VCaP (cell line): ENCODE results near the gene LVRN.

ENCODE experiments used
- H3K27ac ChIP-seq: fragments of 450-650 bp; 2 replicates; pipeline ENCODE4 v1.5.1; 2017
- CTCF ChIP-seq: fragments of 450-650 bp; conservative IDR thresholded peaks from 2 replicates; pipeline ENCODE4 v1.5.1; 2017; ENCODE audit warnings: mild to moderate bottlenecking, moderate library complexity

LVRN gene

GRCh38 chr5:115985802-115986757 is 23.8 kb downstream of the LVRN start:
- H3K27ac ChIP-seq, result no peak overlapping the region
- TF ChIP-seq CTCF, result no peak

GRCh38 chr5:115988002-115988401 is 25.7 kb downstream of the LVRN start:
- H3K27ac ChIP-seq, result no peak overlapping the region
- TF ChIP-seq CTCF, result no peak

- no peak for TF ChIP-seq CTCF
- H3K27ac ChIP-seq, result no peak overlapping the region
These were observed 30.6 kb downstream of the LVRN start for GRCh38 chr5:115992848-115993350.

GRCh38 chr5:115995351-115995750 is 33.1 kb downstream of the LVRN start:
- no peak for TF ChIP-seq CTCF

GRCh38 chr5:116002116-116002906 is 40.0 kb downstream of the LVRN start:
- TF ChIP-seq CTCF, result no peak
- no peak overlapping the region for H3K27ac ChIP-seq

More at GRCh38 chr5:115995351-115995750, 33.1 kb downstream of the LVRN start:
- H3K27ac ChIP-seq, result no peak overlapping the region

- TF ChIP-seq CTCF, result no peak
- H3K27ac ChIP-seq, result no peak overlapping the region
These were observed 42.0 kb downstream of the LVRN start for GRCh38 chr5:116004248-116004647.

GRCh38 chr5:116009806-116010205 is 47.5 kb downstream of the LVRN start:
- no peak overlapping the region for H3K27ac ChIP-seq
- no peak for TF ChIP-seq CTCF
